ENCODE results near the gene PTPN12. TPM values are rescaled to one million over a fixed set of nuclear protein-coding genes. Genes with fewer than 3 reads are reported as not detected.

The PTPN12 gene
- total and polyA plus RNA-seq, 2 of the 4 experiments (the other 2 are of a cell fraction), result 24.7 to 31.0 TPM

- Histone ChIP-seq H3K23ac (ENCODE audit: low read depth, low read length) (no peak overlapping the region), H3K4me1 (ENCODE audit: control insufficient read depth, insufficient read depth, low read length) (no peaks in the 10 kb centered on the region), H3K9me1 (ENCODE audit: insufficient read depth, low read length) (no peaks in the 10 kb centered on the region), H4K8ac (ENCODE audit: low read depth in 2 of 2, low read length in 2 of 2) (no peak overlapping the region), H3K4me2 (ENCODE audit: low read depth, low read length) (no peak overlapping the region), H4K5ac (ENCODE audit: low read depth, low read length) (no peak overlapping the region), H3K27me3 (ENCODE audit: control insufficient read depth, insufficient read depth, low read length) (no peaks in the 10 kb centered on the region), H4K20me1 (ENCODE audit: insufficient read depth, low read length) (no peaks in the 10 kb centered on the region), H3K4me3 (ENCODE audit: insufficient read depth, low read depth, low read length) (no peak overlapping the region), H2BK20ac (ENCODE audit: low read depth, low read length) (no peak overlapping the region), H2BK5ac (ENCODE audit: low read depth, low read length, poor library complexity, severe bottlenecking) (no peak overlapping the region), H3K14ac (replicated peaks; ENCODE audit: low read depth, low read length) (no peak overlapping the region), H2BK15ac (ENCODE audit: low read depth, low read length) (no peak overlapping the region), H3K9ac (ENCODE audit: low read depth, low read length) (no peak overlapping the region), H3K79me1 (ENCODE audit: low read depth in 1 of 2, low read length in 2 of 2) (peaks cover 0 to 11% of the 10 kb centered on the region in 2 experiments; a peak in 1 of 4 replicates), H3K27ac (ENCODE audit: insufficient read depth, low read length) (no peak overlapping the region), H3K4ac (ENCODE audit: low read depth, low read length) (no peak overlapping the region), H3K18ac (ENCODE audit: low read depth, low read length) (no peak overlapping the region), H2BK120ac (ENCODE audit: low read depth, low read length) (no peak overlapping the region), H3K56ac (ENCODE audit: extremely low read depth, insufficient read depth, low read length) (no peak overlapping the region), H2AK9ac (replicated peaks; ENCODE audit: low read depth, low read length, poor library complexity) (no peak overlapping the region), H2AK5ac (ENCODE audit: low read depth, low read length) (no peak overlapping the region), H4K91ac (ENCODE audit: insufficient read depth, low read depth, low read length) (no peak overlapping the region), H3K36me3 (ENCODE audit: control insufficient read depth, insufficient read depth, low read length) (no peaks in the 10 kb centered on the region), H3K9me3 (ENCODE audit: control insufficient read depth, insufficient read depth, low read length) (no peaks in the 10 kb centered on the region), H2AFZ (replicated peaks; ENCODE audit: low read length, poor library complexity) (no peak overlapping the region)
- intact Hi-C loops (cut with micrococcal nuclease), result no loop called here
- 85% methylated on average over 3 of the region's 5 CpGs; no CpG with 5 or more reads in 1 of the 2 experiments for WGBS, 2 experiments (ENCODE audit: extremely low coverage in 2 of 2, insufficient read length in 1 of 2)
- ChIA-PET POLR2A (ENCODE audit: unreplicated experiment) (no interaction called here), CTCF (no interaction called here)
- dilution Hi-C loops (cut with HindIII; ENCODE audit: low sequenced_read_pairs, unreplicated experiment), result no loop called here
- in situ Hi-C loops (cut with MboI; ENCODE audit: low sequenced_read_pairs), result no loop called here
- ATAC-seq (ENCODE audit: low read depth) (no peak), DNase-seq (no peak)
- TF ChIP-seq ELK1 (IDR thresholded peaks at IDR 0.05; ENCODE audit: borderline replicate concordance, low read depth, low read length) (no peak), FOS (IDR thresholded peaks at IDR 0.05; ENCODE audit: low read depth, low read length) (no peak), CHD1 (IDR thresholded peaks at IDR 0.05; ENCODE audit: low read depth, low read length) (no peak), USF2 (IDR thresholded peaks at IDR 0.05; ENCODE audit: low read depth, low read length) (no peak), POLR2A (IDR thresholded peaks at IDR 0.05; ENCODE audit: low read depth, low read length) (no peak), CTCF (conservative IDR thresholded peaks at IDR 0.05; ENCODE audit: low read depth, low read length) (no peak), MAZ (IDR thresholded peaks at IDR 0.05; ENCODE audit: borderline replicate concordance, low read depth, low read length) (no peak), SMC3 (IDR thresholded peaks at IDR 0.05; ENCODE audit: low read depth, low read length) (no peak), RAD21 (IDR thresholded peaks at IDR 0.05; ENCODE audit: low read length) (no peak), MXI1 (IDR thresholded peaks at IDR 0.05; ENCODE audit: borderline replicate concordance, low read depth, low read length) (no peak), NFE2L2 (IDR thresholded peaks at IDR 0.05; ENCODE audit: low read depth, low read length) (no peak), MAFK (IDR thresholded peaks at IDR 0.05; ENCODE audit: low read depth, low read length) (no peak), RCOR1 (IDR thresholded peaks at IDR 0.05; ENCODE audit: insufficient replicate concordance, low read length) (no peak), RFX5 (IDR thresholded peaks at IDR 0.05; ENCODE audit: low read depth, low read length) (no peak), CEBPB (IDR thresholded peaks at IDR 0.05; ENCODE audit: low read depth, low read length) (no peak), BHLHE40 (IDR thresholded peaks at IDR 0.05; ENCODE audit: low read depth, low read length) (no peak)
- BruUV-seq (replicated peaks), result no TSS peak
Observed at GRCh38 chr7:77532247-77532646, 4.8 kb upstream of the PTPN12 start.

All from IMR-90 (cell line).